ENCODE data around the gene TXNL4B.

- no peak for TF ChIP-seq TAF1 (IDR thresholded peaks at IDR 0.05; ENCODE audit: low read depth, low read length)
- TF ChIP-seq POLR2A (IDR thresholded peaks at IDR 0.05; ENCODE audit: low read depth, low read length), result no peak
- TF ChIP-seq POLR2AphosphoS5 (IDR thresholded peaks at IDR 0.05; ENCODE audit: low read depth, low read length), result no peak
- no peak for TF ChIP-seq PAX5 (IDR thresholded peaks at IDR 0.05; ENCODE audit: insufficient read depth, low read length, severe bottlenecking)
- no peak for TF ChIP-seq SPI1 (IDR thresholded peaks at IDR 0.05; ENCODE audit: low read depth, low read length)
- TF ChIP-seq POU2F2 (IDR thresholded peaks at IDR 0.05; ENCODE audit: low read depth, low read length), result no peak
Observed at GRCh38 chr16:72101195-72101594, 7.8 kb upstream of the TXNL4B start.
